Measurements from ENCODE around the gene HTR4. TPM values are rescaled to one million over a fixed set of nuclear protein-coding genes. Genes with fewer than 3 reads are reported as not detected.

Gene HTR4
- total RNA-seq, 1 experiment from 2014 or later: not detected

- Histone ChIP-seq H3K36me3 (ENCODE audit: control insufficient read depth in 1 of 2, insufficient read depth in 2 of 2, low read length in 2 of 2) (no peaks in the 10 kb centered on the region), H3K79me2 (ENCODE audit: insufficient read depth, low read length) (no peaks in the 10 kb centered on the region), H3K4me3 (replicated peaks in 1 of 2; ENCODE audit: low read depth in 1 of 2, low read length in 2 of 2) (no peak overlapping the region), H4K20me1 (ENCODE audit: insufficient read depth) (no peaks in the 10 kb centered on the region), H3K4me1 (ENCODE audit: control insufficient read depth in 1 of 2, insufficient read depth in 2 of 2, low read length in 2 of 2) (no peaks in the 10 kb centered on the region), H3K9ac (ENCODE audit: low read length) (no peak overlapping the region), H3K4me2 (ENCODE audit: low read length) (no peak overlapping the region), H3K9me2 (ENCODE audit: insufficient read depth) (no peaks in the 10 kb centered on the region), H3K27me3 (ENCODE audit: insufficient read depth, low read length) (peaks cover 12% of the 10 kb centered on the region), H3K9me3 (ENCODE audit: control insufficient read depth in 1 of 2, insufficient read depth in 1 of 2, low read depth in 1 of 2, low read length in 2 of 2) (no peaks in the 10 kb centered on the region), H2AFZ (ENCODE audit: low read depth, low read length, poor library complexity, severe bottlenecking) (no peak overlapping the region), H3K27ac (ENCODE audit: low read depth, low read length) (no peak overlapping the region)
- ChIA-PET POLR2A (no interaction called here), RAD21 (ENCODE audit: low non-redundant PET in 1 of 2, low total read pairs in 2 of 2, uncharacterized antibody in 2 of 2, unreplicated experiment in 2 of 2) (no interaction called here), CTCF (interaction anchor here (1.1 kb wide), 1 partner anchor 122 kb away, joined by 3 read pairs; no protein-coding TSS in a partner anchor)
- BruUV-seq (replicated peaks): no TSS peak
- DNase-seq (ENCODE audit: low read depth, low spot score) (no peak), ATAC-seq (no peak)
- TF ChIP-seq EGR1 (IDR thresholded peaks at IDR 0.05; ENCODE audit: low read depth): no peak
- no peak for TF ChIP-seq FOSL1 (IDR thresholded peaks at IDR 0.05; ENCODE audit: low read depth)
- no peak for TF ChIP-seq ATF3 (IDR thresholded peaks at IDR 0.05)
- TF ChIP-seq TCF7L2 (IDR thresholded peaks at IDR 0.05; ENCODE audit: borderline replicate concordance, extremely low read depth, insufficient read depth, insufficient read length): no peak
- TF ChIP-seq MAX (IDR thresholded peaks at IDR 0.05): no peak
- TF ChIP-seq ZFX (IDR thresholded peaks at IDR 0.05): no peak
- no peak for TF ChIP-seq RAD21 (IDR thresholded peaks at IDR 0.05; ENCODE audit: low read depth)
- no peak for TF ChIP-seq REST (IDR thresholded peaks at IDR 0.05; ENCODE audit: low read depth)
- TF ChIP-seq SIN3A (IDR thresholded peaks at IDR 0.05; ENCODE audit: low read depth): no peak
- TF ChIP-seq EZH2phosphoT487 (IDR thresholded peaks at IDR 0.05; ENCODE audit: borderline replicate concordance): no peak
- TF ChIP-seq CBX3 (IDR thresholded peaks at IDR 0.05; ENCODE audit: low read depth): no peak
- TF ChIP-seq ZBTB33 (IDR thresholded peaks at IDR 0.05; ENCODE audit: extremely low read depth, insufficient replicate concordance, low read length): no peak
- TF ChIP-seq CTCF (IDR thresholded peaks at IDR 0.05 in 2 of 3, conservative IDR thresholded peaks at IDR 0.05 in 1 of 3; ENCODE audit: borderline replicate concordance in 1 of 3, insufficient read depth in 1 of 3, low read depth in 2 of 3, low read length in 2 of 3): no peak
- no peak for TF ChIP-seq EZH2 (IDR thresholded peaks at IDR 0.05)
- TF ChIP-seq ELF1 (IDR thresholded peaks at IDR 0.05; ENCODE audit: borderline replicate concordance, low read depth): no peak
- no peak for TF ChIP-seq JUND (IDR thresholded peaks at IDR 0.05)
- intact Hi-C loops (cut with micrococcal nuclease): no loop called here
Observed at GRCh38 chr5:148565148-148565547, 89.2 kb downstream of the HTR4 start.
